CD4-positive, alpha-beta T cell (primary cell): Measurements from ENCODE around the gene GARIN1A. TPM values are rescaled to one million over a fixed set of nuclear protein-coding genes. Genes with fewer than 3 reads are reported as not detected.

Experiments used
- ATAC-seq: fragments of 200-7000 bp; cut with Tn5 transposase; one replicate; pipeline ENCODE4 v1.10.0; 2022; ENCODE audit warnings: mild to moderate bottlenecking; ENCODE audit not compliant: poor library complexity
- CTCF ChIA-PET: fragments of 350-600 bp; sonication (Branson Sonifier 250); formaldehyde crosslinking; loops from one replicate; lab custom pipeline; 2021; ENCODE audit warnings: antibody characterized with exemption, inconsistent platforms; lab: Charles Lee
- POLR2A ChIA-PET: fragments of 350-600 bp; sonication (Branson Sonifier 250); formaldehyde crosslinking; loops from one replicate; lab custom pipeline; 2021; ENCODE audit warnings: antibody characterized with exemption, inconsistent platforms; lab: Charles Lee
- DNase-seq, 14 experiments: peaks; one replicate each; pipeline ENCODE4 v3.0.0-alpha.2; 2013 to 2020; ENCODE audit warnings: mixed read lengths in 2 of 14
- H3K27ac ChIP-seq, 2 donors: one replicate each; pipeline versions ENCODE4 v1.5.1 to v1.7.0; 2013; ENCODE audit warnings: low read length in 2 of 2, low read depth in 1 of 2, mild to moderate bottlenecking in 1 of 2
- H3K27me3 ChIP-seq, 2 experiments: 1 replicate in 1 of 2; 2 replicates in 1 of 2; pipeline versions ENCODE4 v1.6.1 to v1.7.0; 2013; ENCODE audit warnings: low read length in 2 of 2, control low read depth in 1 of 2, mild to moderate bottlenecking in 1 of 2, moderate library complexity in 1 of 2; ENCODE audit not compliant: insufficient read depth in 2 of 2, control insufficient read depth in 1 of 2
- H3K36me3 ChIP-seq: one replicate; pipeline ENCODE4 v1.6.1; 2013; ENCODE audit warnings: low read length, control low read depth; ENCODE audit not compliant: insufficient read depth
- H3K4me1 ChIP-seq: one replicate; pipeline ENCODE4 v1.6.1; 2013; ENCODE audit warnings: low read length, control low read depth; ENCODE audit not compliant: insufficient read depth
- H3K4me3 ChIP-seq: one replicate; pipeline ENCODE4 v1.5.1; 2013; ENCODE audit warnings: mild to moderate bottlenecking, low read length, moderate library complexity
- H3K9me3 ChIP-seq, 2 experiments: 1 replicate in 1 of 2; 2 replicates in 1 of 2; pipeline versions ENCODE4 v1.6.1 to v1.7.0; 2013; ENCODE audit warnings: low read length in 2 of 2, mild to moderate bottlenecking in 2 of 2, control low read depth in 1 of 2, moderate library complexity in 1 of 2; ENCODE audit not compliant: control insufficient read depth in 1 of 2, insufficient read depth in 1 of 2
- H3K27ac Mint-ChIP-seq: one replicate; pipeline ENCODE4 v1.8.0; 2020; ENCODE audit warnings: mixed read lengths
- H3K27me3 Mint-ChIP-seq: one replicate; pipeline ENCODE4 v1.8.0; 2021; ENCODE audit warnings: mixed read lengths
- H3K36me3 Mint-ChIP-seq: one replicate; pipeline ENCODE4 v1.8.0; 2021; ENCODE audit warnings: low read depth, mixed read lengths
- H3K4me1 Mint-ChIP-seq: one replicate; pipeline ENCODE4 v1.8.0; 2021; ENCODE audit warnings: low read depth, mixed read lengths
- H3K4me3 Mint-ChIP-seq: one replicate; pipeline ENCODE4 v1.8.0; 2020; ENCODE audit warnings: mild to moderate bottlenecking, mixed read lengths
- H3K9me3 Mint-ChIP-seq: one replicate; pipeline ENCODE4 v1.8.0; 2020; ENCODE audit warnings: mixed read lengths
- intact Hi-C, 2 experiments: fragments of 100-400 bp; cut with DNase I in 1 of 2; cut with micrococcal nuclease in 1 of 2; formaldehyde crosslinking; loops; one replicate each; pipeline versions ENCODE4 v1.15.1 to v1.9.0; 2023 to 2025; cut with DNase I, micrococcal nuclease
- total RNA-seq, 174 experiments: library from RNA in 2 of 174; stranded (reverse) in 2 of 174; gene quantifications; one replicate each; pipeline ENCODE4 v1.2.3 and lab custom pipeline; 2021 to 2026
- TF ChIP-seq, protein P1 (sequence below): fragments of 200-600 bp; IDR thresholded peaks from one replicate; pipeline ENCODE4 v1.8.0; 2022; ENCODE audit warnings: antibody characterized with exemption, mild to moderate bottlenecking

Gene GARIN1A
- total RNA-seq, 2 experiments from 2014 or later, result 0.71 to 0.73 TPM

GRCh38 chr7:128701062-128701785 is 29.1 kb downstream of the GARIN1A start:
- Histone ChIP-seq H3K27ac (no peak overlapping the region), H3K36me3 (no peaks in the 10 kb centered on the region), H3K9me3 (peaks cover 0 to 10% of the 10 kb centered on the region in 2 experiments), H3K27me3 (peaks cover 33 to 44% of the 10 kb centered on the region in 2 experiments), H3K4me1 (peaks cover 7% of the 10 kb centered on the region), H3K4me3 (no peak overlapping the region)
- H3K4me1 Mint-ChIP-seq, result peaks cover 6% of the 10 kb centered on the region
- H3K27ac Mint-ChIP-seq, result no peak overlapping the region
- no peak for DNase-seq
- H3K9me3 Mint-ChIP-seq, result no peaks in the 10 kb centered on the region
- peaks cover 45% of the 10 kb centered on the region for H3K27me3 Mint-ChIP-seq
- no peaks in the 10 kb centered on the region for H3K36me3 Mint-ChIP-seq
- intact Hi-C loops, result no loop called here
- ATAC-seq, result no peak
- ChIA-PET POLR2A (no interaction called here), CTCF (no interaction called here)
- TF ChIP-seq, protein P1, sequence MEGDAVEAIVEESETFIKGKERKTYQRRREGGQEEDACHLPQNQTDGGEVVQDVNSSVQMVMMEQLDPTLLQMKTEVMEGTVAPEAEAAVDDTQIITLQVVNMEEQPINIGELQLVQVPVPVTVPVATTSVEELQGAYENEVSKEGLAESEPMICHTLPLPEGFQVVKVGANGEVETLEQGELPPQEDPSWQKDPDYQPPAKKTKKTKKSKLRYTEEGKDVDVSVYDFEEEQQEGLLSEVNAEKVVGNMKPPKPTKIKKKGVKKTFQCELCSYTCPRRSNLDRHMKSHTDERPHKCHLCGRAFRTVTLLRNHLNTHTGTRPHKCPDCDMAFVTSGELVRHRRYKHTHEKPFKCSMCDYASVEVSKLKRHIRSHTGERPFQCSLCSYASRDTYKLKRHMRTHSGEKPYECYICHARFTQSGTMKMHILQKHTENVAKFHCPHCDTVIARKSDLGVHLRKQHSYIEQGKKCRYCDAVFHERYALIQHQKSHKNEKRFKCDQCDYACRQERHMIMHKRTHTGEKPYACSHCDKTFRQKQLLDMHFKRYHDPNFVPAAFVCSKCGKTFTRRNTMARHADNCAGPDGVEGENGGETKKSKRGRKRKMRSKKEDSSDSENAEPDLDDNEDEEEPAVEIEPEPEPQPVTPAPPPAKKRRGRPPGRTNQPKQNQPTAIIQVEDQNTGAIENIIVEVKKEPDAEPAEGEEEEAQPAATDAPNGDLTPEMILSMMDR, result no peak
- H3K4me3 Mint-ChIP-seq, result no peak overlapping the region

DNA sequence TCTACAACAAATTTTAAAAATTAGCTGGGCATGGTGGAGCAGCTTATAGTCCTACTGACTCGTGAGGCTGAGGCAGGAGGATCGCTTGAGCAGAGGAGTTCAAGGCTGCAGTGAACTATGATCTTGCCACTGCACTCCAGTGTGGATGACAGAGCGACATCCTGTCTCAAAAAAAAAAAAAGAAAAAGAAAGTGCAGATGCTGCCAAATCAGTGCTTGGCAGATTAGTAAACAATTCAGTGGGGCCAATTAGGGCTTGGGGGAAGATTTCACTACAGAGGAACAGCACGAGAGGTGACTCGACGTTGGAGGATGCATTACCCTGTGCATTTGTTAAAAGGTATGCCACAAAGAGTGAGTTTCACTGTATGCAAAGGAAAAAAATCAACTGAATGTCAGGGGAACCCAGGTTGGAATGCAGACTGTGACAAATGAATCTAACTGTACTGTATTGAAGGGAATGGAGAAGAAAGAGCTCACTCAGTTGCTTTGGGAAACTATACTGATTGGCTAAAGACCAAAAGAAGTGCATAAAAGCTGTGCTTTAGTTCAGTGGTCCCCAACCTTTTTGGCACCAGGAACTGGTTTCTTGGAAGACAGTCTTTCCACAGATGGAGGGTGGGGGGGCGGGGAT is 31.6 kb downstream of the GARIN1A start:
- no peak overlapping the region for H3K27ac Mint-ChIP-seq
- ChIA-PET CTCF (no interaction called here), POLR2A (no interaction called here)
- H3K9me3 ChIP-seq, result peaks cover 0 to under 1% of the 10 kb centered on the region in 2 experiments
- intact Hi-C loops, result no loop called here
- H3K27me3 ChIP-seq, result peaks cover 8 to 19% of the 10 kb centered on the region in 2 experiments
- peaks cover 20% of the 10 kb centered on the region for H3K27me3 Mint-ChIP-seq
- no peaks in the 10 kb centered on the region for H3K36me3 ChIP-seq
- DNase-seq (no peak), ATAC-seq (no peak)
- H3K27ac ChIP-seq, result no peak overlapping the region
- H3K4me1 Mint-ChIP-seq, result no peaks in the 10 kb centered on the region
- no peak overlapping the region for H3K4me3 ChIP-seq
- H3K9me3 Mint-ChIP-seq, result no peaks in the 10 kb centered on the region
- H3K36me3 Mint-ChIP-seq, result no peaks in the 10 kb centered on the region
- no peak overlapping the region for H3K4me3 Mint-ChIP-seq
- no peaks in the 10 kb centered on the region for H3K4me1 ChIP-seq
- TF ChIP-seq, protein P1, result no peak

DNA sequence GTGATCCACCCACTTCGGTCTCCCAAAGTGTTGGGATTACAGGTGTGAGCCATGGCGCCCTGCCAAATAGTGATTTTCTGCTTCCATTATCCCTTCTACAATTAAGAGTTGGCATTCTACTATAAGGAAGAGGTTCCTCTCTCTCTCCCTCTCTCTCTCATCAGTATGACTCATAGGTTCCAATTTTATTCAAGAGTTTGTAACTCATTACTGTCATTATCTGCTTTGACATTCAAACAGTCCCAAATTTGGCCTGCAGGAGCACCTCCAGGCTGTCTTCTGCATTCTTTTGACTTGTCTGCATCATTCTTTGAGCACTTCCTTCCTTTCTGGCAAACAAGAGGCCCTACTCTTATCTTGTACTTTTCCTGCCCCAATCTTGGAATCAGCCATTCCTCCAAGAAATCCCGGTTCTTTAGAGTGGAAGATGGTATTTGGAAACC is 33.8 kb downstream of the GARIN1A start:
- Mint-ChIP-seq H3K4me1 (no peaks in the 10 kb centered on the region), H3K27me3 (peaks cover 5% of the 10 kb centered on the region), H3K27ac (no peak overlapping the region), H3K36me3 (no peaks in the 10 kb centered on the region), H3K9me3 (no peaks in the 10 kb centered on the region), H3K4me3 (no peak overlapping the region)
- no peaks in the 10 kb centered on the region for H3K9me3 ChIP-seq
- no peak overlapping the region for H3K4me3 ChIP-seq
- H3K36me3 ChIP-seq, result no peaks in the 10 kb centered on the region
- DNase-seq (no peak), ATAC-seq (no peak)
- no peaks in the 10 kb centered on the region for H3K27me3 ChIP-seq
- TF ChIP-seq, protein P1, result no peak
- no peaks in the 10 kb centered on the region for H3K4me1 ChIP-seq
- ChIA-PET POLR2A (no interaction called here), CTCF (no interaction called here)
- H3K27ac ChIP-seq, result no peak overlapping the region
- intact Hi-C loops, result no loop called here
